ENCODE measurements around the gene SEC23B.

GRCh38 chr20:18529041-18529440, 21.3 kb downstream of the SEC23B start:
- TF ChIP-seq CTCF (conservative IDR thresholded peaks at IDR 0.05 in 1 of 2, IDR thresholded peaks at IDR 0.05 in 1 of 2; ENCODE audit: extremely low read depth in 1 of 2, insufficient read depth in 1 of 2, low read depth in 1 of 2, low read length in 2 of 2) (no peak), EZH2 (IDR thresholded peaks at IDR 0.05; ENCODE audit: borderline replicate concordance, low read length) (no peak)
